Endothelial cell of umbilical vein (primary cell): ENCODE results near the gene COL15A1. TPM values are rescaled to one million over a fixed set of nuclear protein-coding genes. Genes with fewer than 3 reads are reported as not detected.

ENCODE experiments used
- BruUV-seq: library from RNA; stranded (reverse); fragments of 400-500 nt; replicated peaks from 2 replicates; lab custom pipeline; 2021; lab: Mats Ljungman, UMichigan
- CTCF ChIA-PET: fragments of 300-600, 350-600 bp; sonication (Branson Sonifier 250); formaldehyde crosslinking; loops from one replicate; lab custom pipeline; 2021; ENCODE audit warnings: antibody characterized with exemption, inconsistent platforms; lab: Charles Lee
- POLR2A ChIA-PET: fragments of 300-600, 350-600 bp; sonication (Branson Sonifier 250); formaldehyde crosslinking; loops from one replicate; lab custom pipeline; 2021; ENCODE audit warnings: antibody characterized with exemption, inconsistent platforms; lab: Charles Lee
- DNase-seq: peaks from one replicate; pipeline ENCODE4 v3.0.0-alpha.2; 2011; ENCODE audit warnings: low read depth, low spot score
- FAIRE-seq: peaks from 2 replicates; lab custom pipeline; 2011; peaks lifted over from hg19 to GRCh38; lab: Jason Lieb, UNC
- H2AFZ ChIP-seq: 2 replicates; pipeline ENCODE4 v1.6.0; 2012; ENCODE audit warnings: low read depth, low read length, control low read depth, inconsistent platforms
- H3K27ac ChIP-seq: 2 replicates; pipeline ENCODE4 v1.5.1; 2011; ENCODE audit warnings: low read depth, mild to moderate bottlenecking, control low read depth, low read length, moderate library complexity; ENCODE audit not compliant: insufficient read depth
- H3K27me3 ChIP-seq, 2 experiments: 2 replicates each; pipeline versions ENCODE4 v1.6.0 to v1.6.1; 2011; ENCODE audit warnings: low read length in 2 of 2, mixed read lengths in 1 of 2; ENCODE audit not compliant: control insufficient read depth in 2 of 2, insufficient read depth in 2 of 2
- H3K36me3 ChIP-seq, 2 experiments: 2 replicates in 1 of 2; 3 replicates in 1 of 2; pipeline ENCODE4 v1.5.1; 2011; ENCODE audit warnings: low read length in 2 of 2, mild to moderate bottlenecking in 1 of 2, moderate library complexity in 1 of 2; ENCODE audit not compliant: control insufficient read depth in 2 of 2, insufficient read depth in 2 of 2; ENCODE audit errors: extremely low read depth in 1 of 2
- H3K4me1 ChIP-seq: 3 replicates; pipeline ENCODE4 v1.5.1; 2011; ENCODE audit warnings: mild to moderate bottlenecking, low read length; ENCODE audit not compliant: control insufficient read depth, insufficient read depth; ENCODE audit errors: extremely low read depth
- H3K4me2 ChIP-seq: 2 replicates; pipeline ENCODE4 v1.6.1; 2011; ENCODE audit warnings: low read length, control low read depth, mixed read lengths; ENCODE audit not compliant: insufficient read depth
- H3K4me3 ChIP-seq, 3 experiments: fragments of 200-600 bp in 1 of 3; sonication (generic), shearing (Covaris generic) in 1 of 3; replicated peaks in 1 of 3; 2 replicates each; pipeline ENCODE4 v1.5.1; 2011 to 2016; ENCODE audit warnings: control low read depth in 3 of 3, low read length in 3 of 3, mild to moderate bottlenecking in 2 of 3, inconsistent platforms in 1 of 3, low read depth in 1 of 3, moderate library complexity in 1 of 3; ENCODE audit not compliant: insufficient read depth in 1 of 3
- H3K79me2 ChIP-seq: 2 replicates; pipeline ENCODE4 v1.6.0; 2012; ENCODE audit warnings: low read length, inconsistent platforms; ENCODE audit not compliant: control insufficient read depth, insufficient read depth
- H3K9ac ChIP-seq: replicated peaks from 2 replicates; pipeline ENCODE3; 2011; ENCODE audit warnings: low read length, control low read depth; ENCODE audit not compliant: insufficient read depth; ENCODE audit errors: extremely low read depth
- H3K9me1 ChIP-seq: replicated peaks from 3 replicates; pipeline ENCODE4 v1.6.0; 2011; ENCODE audit warnings: mild to moderate bottlenecking, low read length; ENCODE audit not compliant: control insufficient read depth, insufficient read depth; ENCODE audit errors: extremely low read depth
- H3K9me3 ChIP-seq: replicated peaks from 2 replicates; pipeline ENCODE4 v1.5.1; 2012; ENCODE audit warnings: low read length, inconsistent platforms; ENCODE audit not compliant: control insufficient read depth, insufficient read depth
- H4K20me1 ChIP-seq: replicated peaks from 2 replicates; pipeline ENCODE3; 2011; ENCODE audit warnings: mild to moderate bottlenecking, low read length; ENCODE audit not compliant: control insufficient read depth, insufficient read depth; ENCODE audit errors: extremely low read depth
- CTCF ChIP-seq, 2 donors: IDR thresholded peaks; 1 replicate in 1 of 2; 2 replicates in 1 of 2; pipeline ENCODE4 v1.5.1; 2011; ENCODE audit warnings: low read length in 2 of 2, mild to moderate bottlenecking in 2 of 2, moderate library complexity in 2 of 2, control low read depth in 1 of 2, inconsistent platforms in 1 of 2, low read depth in 1 of 2; ENCODE audit not compliant: insufficient read depth in 1 of 2; ENCODE audit errors: extremely low read depth in 1 of 2
- FOS ChIP-seq: IDR thresholded peaks from 2 replicates; pipeline ENCODE4 v1.6.1; 2011; ENCODE audit warnings: mild to moderate bottlenecking, low read length, moderate library complexity, borderline replicate concordance; ENCODE audit not compliant: insufficient read depth
- GATA2 ChIP-seq: IDR thresholded peaks from 2 replicates; pipeline ENCODE4 v1.7.0; 2011; ENCODE audit warnings: low read depth, mild to moderate bottlenecking, moderate library complexity, mixed read lengths, low read length; ENCODE audit not compliant: insufficient read length, insufficient read depth
- JUN ChIP-seq: IDR thresholded peaks from 2 replicates; pipeline ENCODE4 v1.6.1; 2011; ENCODE audit warnings: borderline replicate concordance, low read depth; ENCODE audit not compliant: insufficient read length, insufficient read depth
- MAX ChIP-seq: IDR thresholded peaks from 2 replicates; pipeline ENCODE4 v1.6.1; 2011; ENCODE audit not compliant: insufficient read depth, insufficient read length
- MYC ChIP-seq: IDR thresholded peaks from one replicate; pipeline ENCODE4 v1.6.1; 2011; ENCODE audit warnings: mild to moderate bottlenecking, low read depth, low read length
- POLR2A ChIP-seq: IDR thresholded peaks from 2 replicates; pipeline ENCODE4 v1.6.1; 2012; ENCODE audit warnings: low read depth, mild to moderate bottlenecking, control low read depth, low read length
- POLR2AphosphoS5 ChIP-seq: IDR thresholded peaks from 2 replicates; pipeline ENCODE4 v1.6.1; 2012; ENCODE audit warnings: low read depth, mild to moderate bottlenecking, control low read depth, low read length, moderate library complexity; ENCODE audit not compliant: insufficient read depth
- dilution Hi-C: fragments of 300-500 bp; cut with MboI; formaldehyde crosslinking; loops from one replicate; pipeline ENCODE4 v1.15.0; 2019; ENCODE audit warnings: low sequenced_read_pairs; ENCODE audit not compliant: extremely low pct_ligation_motif_present
- intact Hi-C: fragments of 100-400 bp; cut with micrococcal nuclease; formaldehyde crosslinking; loops from one replicate; pipeline ENCODE4 v1.10.0; 2022
- polyA plus RNA-seq, 4 experiments: library from polyadenylated mRNA; depleted of rRNA in 3 of 4; stranded (reverse) in 3 of 4; unstranded in 1 of 4; fragments of >200 nt; gene quantifications; 2 replicates each; pipeline versions ENCODE4 v1.2.1 to v1.2.3, GENCODE V29; 2011 to 2012; ENCODE audit warnings: missing spikeins in 1 of 4
- total RNA-seq: library from RNA; stranded (reverse); gene quantifications from 2 replicates; pipeline ENCODE4 v1.2.3, GENCODE V29; 2021

Gene COL15A1
- total and polyA plus RNA-seq, 2 donors (not counting 3 experiments of a cell fraction or from before 2014, with no cell fraction given), result not detected

- peaks cover 0 to 2% of the 10 kb centered on the region in 2 experiments for H3K27me3 ChIP-seq
- H3K4me1 ChIP-seq, result no peaks in the 10 kb centered on the region
- H3K9me3 ChIP-seq, result no peaks in the 10 kb centered on the region
- H3K9me1 ChIP-seq, result no peaks in the 10 kb centered on the region
- no peak overlapping the region for H3K9ac ChIP-seq
- CTCF ChIA-PET, result interaction anchor here (0.6 to 0.9 kb wide), 2 partner anchors 11 to 16 kb away, joined by 3 read pairs; no protein-coding TSS in a partner anchor
- intact Hi-C loops (no loop called here), dilution Hi-C loops (no loop called here)
- H4K20me1 ChIP-seq, result no peaks in the 10 kb centered on the region
- TF ChIP-seq MAX, result no peak
- no peaks in the 10 kb centered on the region for H3K79me2 ChIP-seq
- no TSS peak for BruUV-seq
- DNase-seq, result no peak
- H2AFZ ChIP-seq, result no peak overlapping the region
- no peak for FAIRE-seq
- H3K27ac ChIP-seq, result no peak overlapping the region
- no peaks in the 10 kb centered on the region for H3K36me3 ChIP-seq
- no peak overlapping the region for H3K4me3 ChIP-seq
- H3K4me2 ChIP-seq, result no peak overlapping the region
- POLR2A ChIA-PET, result no interaction called here
These were observed 111.7 kb downstream of the COL15A1 start for GRCh38 chr9:99055384-99055783.

GRCh38 chr9:99056186-99056585 lies 112.5 kb downstream of the COL15A1 start:
- BruUV-seq, result no TSS peak
- CTCF ChIA-PET, result no interaction called here
- Histone ChIP-seq H3K36me3 (no peaks in the 10 kb centered on the region), H3K27me3 (peaks cover 0 to 3% of the 10 kb centered on the region in 2 experiments), H3K79me2 (no peaks in the 10 kb centered on the region), H4K20me1 (no peaks in the 10 kb centered on the region), H3K4me3 (no peak overlapping the region), H3K4me2 (no peak overlapping the region), H2AFZ (no peak overlapping the region), H3K9me1 (no peaks in the 10 kb centered on the region), H3K9me3 (no peaks in the 10 kb centered on the region), H3K27ac (no peak overlapping the region), H3K9ac (no peak overlapping the region), H3K4me1 (no peaks in the 10 kb centered on the region)
- dilution Hi-C loops (no loop called here), intact Hi-C loops (no loop called here)
- no peak for FAIRE-seq
- TF ChIP-seq POLR2AphosphoS5 (no peak), CTCF (IDR thresholded peaks at IDR 0.05; ENCODE audit: extremely low read depth in 1 of 2, insufficient read depth in 1 of 2, low read depth in 1 of 2, low read length in 2 of 2) (no peak), JUN (no peak), MYC (no peak), GATA2 (no peak), POLR2A (no peak), MAX (no peak), FOS (no peak)
- DNase-seq, result no peak
- POLR2A ChIA-PET, result no interaction called here
